NCI-H146 treated with DMSO at 0.1 percent for 48 hours (cell line): ENCODE data around the gene CEP76.
"Not testable (repeated sequence)": the region's sequence is repeated elsewhere in the genome, so short reads cannot be mapped to it uniquely, and the experiment has no call there.

Source experiments
- DNase-seq: peaks from one replicate; lab custom pipeline; 2025; ENCODE audit not compliant: unreplicated experiment; lab: John Stamatoyannopoulos, UW

CEP76 gene

DNA sequence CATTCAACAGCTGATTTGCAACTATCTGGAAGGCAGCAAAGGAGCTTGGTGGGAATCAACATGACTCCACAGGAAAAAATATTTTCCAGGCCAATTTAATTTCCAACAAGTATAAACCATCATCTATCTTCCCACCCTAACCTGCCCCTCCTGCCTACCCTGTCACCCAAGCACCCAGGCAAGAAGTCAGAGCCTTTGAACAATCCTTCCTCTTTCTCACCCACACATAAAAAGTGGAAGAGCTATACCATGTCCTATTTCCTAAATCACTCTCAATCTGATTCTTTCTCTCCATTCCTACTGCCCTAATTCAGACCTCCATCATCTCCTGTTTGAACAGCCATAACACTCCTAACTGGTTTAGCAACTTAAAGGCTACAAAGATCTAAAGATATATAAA, 57.3 kb downstream of the CEP76 start:
- no peak for DNase-seq

DNA sequence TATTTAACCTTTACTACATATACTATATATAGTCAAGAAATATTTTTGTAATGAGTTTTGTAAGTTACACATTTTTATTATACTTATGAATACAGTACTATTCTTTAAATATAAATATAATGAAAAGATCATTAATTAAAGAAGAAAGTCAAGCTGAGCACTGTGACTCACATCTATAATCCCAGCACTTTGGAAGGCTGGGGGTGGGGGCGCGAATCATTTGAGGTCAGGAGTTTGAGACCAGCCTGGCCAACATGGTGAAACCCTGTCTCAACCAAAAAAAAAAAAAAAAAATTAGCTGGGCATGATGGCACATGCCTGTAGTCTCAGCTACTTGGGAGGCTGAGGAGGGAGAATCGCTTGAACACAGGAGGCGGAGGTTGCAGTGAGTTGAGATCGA, 58.8 kb downstream of the CEP76 start:
- DNase-seq = not testable (repeated sequence)

DNA sequence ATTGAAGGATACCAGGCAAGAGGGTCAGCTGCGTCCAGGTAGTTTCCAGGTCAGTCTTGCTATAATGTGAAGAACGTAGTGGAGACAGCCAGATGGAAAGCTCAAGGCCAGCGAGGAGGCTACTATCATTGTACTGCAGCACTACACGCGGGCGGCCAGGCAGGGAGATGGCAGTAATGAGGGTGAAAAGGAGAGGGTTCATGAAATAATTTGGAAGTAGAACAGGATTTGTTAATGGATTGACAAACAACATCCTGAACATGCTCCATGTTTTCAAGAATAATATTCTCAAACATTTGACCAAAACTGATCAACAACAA, 61.7 kb downstream of the CEP76 start:
- DNase-seq = no peak

DNA sequence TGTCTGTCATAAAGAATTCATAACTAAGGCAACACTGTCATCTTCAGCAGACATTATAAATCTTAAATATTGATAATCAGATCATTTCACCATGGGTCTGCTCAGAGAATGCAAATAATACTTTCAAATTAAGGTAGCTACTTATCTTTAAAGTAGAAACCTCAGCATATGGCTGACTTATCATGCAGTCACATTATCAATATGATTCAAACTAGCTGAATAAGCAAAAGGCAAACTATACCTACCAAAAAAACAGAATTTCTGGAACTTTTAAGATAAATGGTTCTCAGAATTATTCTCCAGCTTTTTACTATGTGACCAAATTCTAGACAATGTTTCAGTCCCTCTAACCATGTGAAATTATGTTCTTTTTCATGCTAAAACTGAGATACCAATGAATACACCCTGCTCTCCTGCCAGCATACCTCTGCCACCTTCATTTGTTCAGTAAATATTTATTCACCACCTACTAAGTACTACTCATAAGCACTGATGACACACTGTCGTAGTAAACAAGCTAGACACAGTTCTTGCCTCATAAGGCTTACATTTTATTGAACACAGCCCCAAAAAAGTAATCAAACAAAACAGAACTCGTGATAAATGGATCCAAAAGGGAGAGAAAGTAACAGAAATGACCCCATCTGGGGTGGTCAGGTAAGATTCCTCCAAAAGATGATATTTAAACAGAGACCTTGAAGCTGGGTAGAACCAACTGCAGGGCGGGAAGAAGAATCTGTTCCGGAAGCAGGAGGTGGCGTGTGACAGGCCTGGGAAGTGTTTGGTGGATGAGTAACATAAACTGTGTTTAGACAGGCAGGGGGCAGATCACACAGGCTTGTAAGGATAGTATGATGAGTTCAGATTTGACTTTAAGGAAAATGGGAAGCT, 62.3 kb downstream of the CEP76 start:
- DNase-seq = no peak

DNA sequence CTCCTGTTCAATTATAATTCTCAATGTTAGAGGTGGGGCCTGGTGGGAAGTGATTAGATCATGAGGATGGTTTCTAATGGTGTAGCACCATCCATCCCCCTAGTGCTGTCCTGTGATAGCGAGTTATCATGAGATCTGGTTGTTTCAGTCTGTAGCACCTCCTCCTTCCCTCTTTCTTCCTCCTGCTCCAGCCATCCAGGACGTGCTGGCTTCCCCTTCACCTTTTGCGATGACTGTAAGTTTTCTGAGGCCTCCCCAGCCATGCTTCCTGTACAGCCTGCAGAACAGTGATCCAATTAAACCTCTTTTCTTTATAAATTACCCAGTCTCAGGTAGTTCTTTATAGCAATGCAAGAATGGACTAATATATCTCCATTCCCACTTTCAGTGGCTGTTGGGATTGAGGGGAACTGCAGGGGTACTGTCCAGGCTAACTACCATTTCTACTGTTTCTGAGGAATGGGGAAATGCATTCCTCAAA, 63.8 kb downstream of the CEP76 start:
- no peak for DNase-seq

DNA sequence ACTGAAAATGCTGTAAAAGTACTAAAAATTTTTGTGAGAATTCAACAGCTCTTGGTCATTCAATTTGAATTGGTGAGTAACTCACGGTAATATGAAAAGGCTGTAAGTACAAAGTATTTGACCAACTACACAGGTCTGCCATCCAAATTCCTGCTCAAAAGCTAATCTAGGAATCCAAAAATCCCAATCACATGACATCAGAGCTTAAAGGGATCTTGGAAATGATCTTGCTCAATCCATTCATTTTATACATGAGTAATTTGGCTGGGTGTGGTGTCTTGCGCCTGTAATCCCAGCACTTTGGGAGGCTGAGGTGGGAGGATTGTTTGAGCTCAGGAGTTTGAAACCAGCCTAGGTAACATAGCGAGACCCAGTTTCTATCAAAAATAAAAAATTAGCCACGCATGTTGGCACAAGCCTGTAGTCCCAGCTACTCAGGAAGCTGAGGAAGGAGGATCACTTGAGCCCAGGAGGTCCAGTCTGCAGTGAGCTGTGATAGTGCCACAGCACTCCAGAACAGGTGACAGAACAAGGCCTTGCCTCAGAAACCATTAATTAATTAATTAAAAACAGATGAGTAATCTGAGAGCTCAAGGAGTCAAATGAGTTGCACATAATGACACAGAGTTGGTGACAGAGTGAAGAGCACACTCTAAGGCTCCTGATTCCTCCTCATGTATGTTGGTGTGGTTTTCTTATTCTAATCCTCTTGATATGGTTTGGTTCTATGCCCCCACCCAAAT, 64.5 kb downstream of the CEP76 start:
- no peak for DNase-seq

DNA sequence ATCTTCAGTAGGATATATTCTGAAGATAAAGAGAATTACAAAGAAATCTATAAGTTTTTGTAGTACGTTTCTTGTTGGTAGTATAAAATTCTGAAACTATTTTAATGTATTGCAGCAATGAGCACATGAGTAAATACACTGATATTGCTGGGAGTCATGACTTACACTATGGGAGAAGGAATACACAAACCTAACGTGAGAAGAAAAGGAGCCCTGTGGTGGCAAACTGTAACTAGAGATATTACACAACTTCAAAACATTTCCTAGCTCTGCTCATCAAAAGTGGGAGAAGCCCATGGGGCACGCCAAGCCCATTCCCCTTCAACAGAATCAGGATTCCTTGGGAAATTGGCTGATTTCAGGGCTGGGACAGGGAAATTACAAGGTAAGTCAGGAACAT, 65.1 kb downstream of the CEP76 start:
- DNase-seq = no peak

DNA sequence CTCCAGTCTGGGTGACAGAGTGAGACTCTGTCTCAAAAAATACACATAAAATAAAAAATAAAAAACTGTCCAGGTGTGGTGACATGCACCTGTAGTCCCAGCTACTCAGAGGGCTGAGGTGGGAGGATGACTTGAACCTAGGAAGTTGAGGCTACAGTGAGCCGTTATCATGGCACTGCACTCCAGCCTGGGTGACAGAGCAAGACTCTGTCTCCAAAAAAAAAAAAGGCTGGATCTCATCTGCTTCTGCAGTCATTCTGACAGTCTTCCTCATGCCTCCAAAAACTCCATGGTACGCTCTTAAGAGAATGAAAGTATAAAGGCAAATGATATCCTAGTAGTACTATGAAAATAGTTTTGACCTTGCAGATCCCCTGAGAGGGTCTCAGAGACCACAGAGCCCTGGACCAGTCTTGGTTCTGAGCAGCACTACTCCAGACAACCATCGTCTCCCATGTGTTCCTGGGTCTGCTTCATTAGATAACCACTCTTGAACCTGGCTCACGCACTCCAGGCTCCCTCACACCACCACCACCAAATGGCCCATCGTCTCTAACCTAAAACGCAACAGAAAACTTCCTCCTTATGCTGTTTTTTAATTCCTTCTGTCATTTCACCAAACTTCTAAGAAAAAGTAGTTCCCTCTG, 70.6 kb downstream of the CEP76 start:
- no peak for DNase-seq

DNA sequence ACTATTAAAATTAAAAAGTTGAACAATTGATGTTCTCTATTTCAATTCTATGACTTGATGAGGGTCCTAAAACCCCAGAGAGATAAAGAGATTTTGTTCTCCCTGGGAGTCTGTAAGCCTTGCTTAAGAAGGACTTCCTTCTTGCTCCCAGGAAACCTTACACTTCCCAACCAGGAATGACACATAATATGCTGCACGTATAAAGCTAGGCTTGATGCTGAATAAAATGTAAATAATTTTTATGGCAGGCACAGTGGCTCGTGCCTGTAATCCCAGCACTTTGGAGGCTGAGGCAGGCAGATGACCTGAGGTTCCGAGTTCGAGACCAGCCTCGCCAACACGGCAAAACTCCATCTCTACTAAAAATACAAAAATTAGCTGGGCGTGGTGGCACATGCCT, 72.4 kb downstream of the CEP76 start:
- DNase-seq = no peak

DNA sequence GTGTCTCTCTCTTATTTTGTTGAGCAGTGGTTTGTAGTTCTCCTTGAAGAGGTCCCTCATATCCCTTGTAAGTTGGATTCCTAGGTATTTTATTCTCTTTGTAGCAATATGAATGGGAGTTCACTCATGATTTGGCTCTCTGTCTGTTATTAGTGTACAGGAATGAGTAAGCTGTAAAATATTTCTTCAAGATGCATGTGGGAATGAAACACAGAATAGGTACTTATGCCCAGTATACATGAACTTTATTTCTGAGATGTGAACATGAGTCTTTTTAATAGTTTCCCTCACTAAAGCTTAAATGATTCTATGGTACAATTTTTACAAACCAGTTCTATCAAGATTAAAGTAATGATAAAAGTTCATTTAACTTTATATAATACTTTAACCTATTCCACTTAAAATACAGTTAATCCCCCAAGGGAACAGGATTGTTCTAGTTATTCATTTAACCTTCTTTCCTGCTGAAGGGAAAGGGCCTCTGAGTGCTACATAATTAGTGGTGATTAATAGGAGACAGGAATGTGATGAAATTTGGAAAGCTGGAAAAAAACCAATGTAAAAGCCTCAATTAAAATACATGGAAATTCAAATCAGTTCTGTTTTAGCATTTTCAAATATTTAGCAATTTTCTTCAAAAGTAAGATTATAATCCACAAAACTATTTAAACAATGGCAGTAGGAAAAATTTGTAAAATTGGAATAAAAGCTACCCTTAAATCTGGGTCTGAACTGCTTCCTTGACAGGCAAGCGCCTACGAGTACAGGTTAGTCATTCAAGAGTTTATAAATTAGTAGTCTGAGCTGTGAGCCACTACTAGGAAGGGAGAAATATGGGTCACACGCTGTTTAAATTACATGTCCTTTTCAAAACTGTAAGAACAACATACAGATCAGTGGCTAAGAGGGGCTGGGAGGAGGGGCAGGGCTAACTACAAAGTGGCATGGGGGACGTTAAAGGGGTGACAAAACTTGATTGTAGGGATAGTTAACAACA, 73.5 kb downstream of the CEP76 start:
- no peak for DNase-seq

DNA sequence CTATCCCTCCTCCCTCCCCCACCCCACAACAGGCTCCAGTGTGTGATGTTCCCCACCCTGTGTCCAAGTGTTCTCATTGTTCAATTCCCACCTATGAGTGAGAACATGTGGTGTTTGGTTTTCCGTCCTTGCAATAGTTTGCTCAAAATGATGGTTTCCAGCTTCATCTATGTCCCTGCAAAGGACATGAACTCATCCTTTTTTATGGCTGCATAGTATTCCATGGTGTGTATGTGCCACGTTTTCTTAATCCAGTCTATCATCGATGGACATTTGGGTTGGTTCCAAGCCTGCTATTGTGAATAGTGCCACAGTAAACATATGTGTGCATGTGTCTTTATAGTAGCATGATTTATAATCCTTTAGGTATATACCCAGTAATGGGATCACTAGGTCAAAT, 75.3 kb downstream of the CEP76 start:
- not testable (repeated sequence) for DNase-seq

DNA sequence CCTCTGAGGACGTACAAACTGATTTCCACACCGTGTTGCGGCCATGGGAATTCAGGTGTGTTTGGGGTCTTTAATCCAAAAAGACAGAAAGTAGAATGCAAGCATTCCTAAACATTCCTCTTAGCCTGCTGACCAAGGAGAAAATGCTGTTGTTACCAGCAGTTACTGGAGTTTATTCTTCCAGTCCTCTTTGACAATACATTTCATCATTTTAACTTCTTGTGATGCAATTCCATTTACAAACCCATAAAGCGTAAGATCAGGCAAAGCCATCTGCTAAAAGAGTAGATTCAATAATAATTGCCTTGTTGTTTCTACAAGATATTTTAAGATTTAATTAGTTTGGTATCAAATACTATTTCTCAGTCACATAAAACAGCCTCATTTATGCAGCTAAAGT, 77.3 kb downstream of the CEP76 start:
- DNase-seq = no peak
